Stomach smooth muscle (tissue), 2 donors: Measurements from ENCODE around the gene MYMX.
"Not testable (repeated sequence)": the region's sequence is repeated elsewhere in the genome, so short reads cannot be mapped to it uniquely, and the experiment has no call there.

ENCODE experiments used
- H3K27ac ChIP-seq: one replicate; pipeline ENCODE4 v1.7.0; 2013; ENCODE audit warnings: mild to moderate bottlenecking, low read length, inconsistent platforms
- H3K27me3 ChIP-seq, 2 donors: one replicate each; pipeline ENCODE4 v1.7.0; 2013; ENCODE audit warnings: low read length in 2 of 2; ENCODE audit not compliant: insufficient read depth in 2 of 2, control insufficient read depth in 1 of 2
- H3K36me3 ChIP-seq, 2 donors: one replicate each; pipeline ENCODE4 v1.7.0; 2013; ENCODE audit warnings: low read length in 2 of 2; ENCODE audit not compliant: control insufficient read depth in 2 of 2, insufficient read depth in 2 of 2
- H3K4me1 ChIP-seq: one replicate; pipeline ENCODE4 v1.7.0; 2013; ENCODE audit warnings: low read length; ENCODE audit not compliant: control insufficient read depth, insufficient read depth
- H3K4me3 ChIP-seq, 2 donors: one replicate each; pipeline ENCODE4 v1.7.0; 2013; ENCODE audit warnings: low read length in 2 of 2
- H3K9ac ChIP-seq, 2 donors: one replicate each; pipeline ENCODE4 v1.7.0; 2013; ENCODE audit warnings: low read length in 2 of 2, mild to moderate bottlenecking in 1 of 2
- H3K9me3 ChIP-seq, 2 donors: one replicate each; pipeline ENCODE4 v1.7.0; 2013; ENCODE audit warnings: low read length in 2 of 2; ENCODE audit not compliant: control insufficient read depth in 2 of 2
- donor health status: healthy.
- donor health status: Pancreatic carcinoma.

The MYMX gene

DNA sequence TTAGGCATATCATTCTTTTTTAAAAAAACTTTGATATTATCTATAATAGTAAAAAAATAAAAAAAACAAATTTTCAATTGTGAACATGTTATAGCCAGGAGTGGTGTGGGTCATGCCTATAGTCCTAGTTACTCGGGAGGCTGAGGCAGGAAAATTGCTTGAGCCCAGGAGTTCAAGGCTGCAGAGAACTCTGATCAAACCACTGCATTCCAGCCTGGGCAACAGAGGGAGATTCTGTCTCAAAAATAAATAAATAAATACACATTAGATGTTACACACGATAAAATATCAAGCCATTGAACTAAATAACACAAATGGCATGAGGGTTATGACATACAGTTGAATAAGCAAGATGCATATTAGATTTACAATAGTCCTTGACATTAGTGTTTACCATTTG, 27.9 kb upstream of the MYMX start:
- Histone ChIP-seq H3K4me1 (peaks cover 3% of the 10 kb centered on the region), H3K9ac (no peak overlapping the region), H3K9me3 (no peaks in the 10 kb centered on the region), H3K27me3 (no peaks in the 10 kb centered on the region), H3K36me3 (no peaks in the 10 kb centered on the region), H3K4me3 (no peak overlapping the region), H3K27ac (no peak overlapping the region)

- H3K4me3 ChIP-seq, result no peak overlapping the region
Observed at GRCh38 chr6:44189257-44189656, 27.5 kb upstream of the MYMX start.

DNA sequence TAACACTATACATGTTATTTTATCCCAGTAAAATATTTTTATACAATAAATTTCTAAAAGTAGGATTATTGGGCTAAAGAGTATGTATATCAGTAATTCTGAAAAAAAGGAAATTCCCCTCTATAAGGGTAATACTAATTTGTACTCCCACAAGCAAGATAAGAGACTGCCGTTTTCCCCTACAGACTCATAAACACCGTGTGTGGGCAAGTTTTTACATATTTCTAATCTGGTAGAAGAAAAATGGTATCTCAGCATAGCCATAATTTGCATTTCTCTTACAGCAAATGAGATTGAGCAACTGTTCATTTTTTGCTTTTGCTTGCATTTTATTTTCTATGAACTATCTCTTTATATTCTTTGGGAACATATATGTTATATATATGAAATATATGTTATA, 26.0 kb upstream of the MYMX start:
- no peak overlapping the region for H3K27ac ChIP-seq
- H3K36me3 ChIP-seq, result no peaks in the 10 kb centered on the region
- no peaks in the 10 kb centered on the region for H3K9me3 ChIP-seq
- H3K4me3 ChIP-seq, result no peak overlapping the region
- no peak overlapping the region for H3K9ac ChIP-seq
- H3K27me3 ChIP-seq, result no peaks in the 10 kb centered on the region
- H3K4me1 ChIP-seq, result peaks cover 3% of the 10 kb centered on the region

More at GRCh38 chr6:44189257-44189656, 27.5 kb upstream of the MYMX start:
- H3K9me3 ChIP-seq, result no peaks in the 10 kb centered on the region
- H3K36me3 ChIP-seq, result no peaks in the 10 kb centered on the region
- no peak overlapping the region for H3K27ac ChIP-seq
- no peaks in the 10 kb centered on the region for H3K27me3 ChIP-seq
- H3K9ac ChIP-seq, result no peak overlapping the region
- peaks cover 3% of the 10 kb centered on the region for H3K4me1 ChIP-seq

GRCh38 chr6:44192428-44193041, 24.2 kb upstream of the MYMX start:
- H3K27ac ChIP-seq, result no peak overlapping the region
- H3K36me3 ChIP-seq, result no peaks in the 10 kb centered on the region
- H3K4me3 ChIP-seq, result peak overlapping the region in 1 of 2 donors; percentile 12
- no peaks in the 10 kb centered on the region for H3K27me3 ChIP-seq
- peaks cover 3% of the 10 kb centered on the region for H3K4me1 ChIP-seq
- peak overlapping the region in 1 of 2 donors; percentile 36 for H3K9ac ChIP-seq
- H3K9me3 ChIP-seq, result no peaks in the 10 kb centered on the region

GRCh38 chr6:44193307-44193910, 23.3 kb upstream of the MYMX start:
- no peak overlapping the region for H3K27ac ChIP-seq
- H3K4me1 ChIP-seq, result peaks cover 3% of the 10 kb centered on the region
- no peaks in the 10 kb centered on the region for H3K27me3 ChIP-seq
- H3K36me3 ChIP-seq, result no peaks in the 10 kb centered on the region
- H3K9ac ChIP-seq, result no peak overlapping the region
- no peaks in the 10 kb centered on the region for H3K9me3 ChIP-seq
- H3K4me3 ChIP-seq, result no peak overlapping the region

DNA sequence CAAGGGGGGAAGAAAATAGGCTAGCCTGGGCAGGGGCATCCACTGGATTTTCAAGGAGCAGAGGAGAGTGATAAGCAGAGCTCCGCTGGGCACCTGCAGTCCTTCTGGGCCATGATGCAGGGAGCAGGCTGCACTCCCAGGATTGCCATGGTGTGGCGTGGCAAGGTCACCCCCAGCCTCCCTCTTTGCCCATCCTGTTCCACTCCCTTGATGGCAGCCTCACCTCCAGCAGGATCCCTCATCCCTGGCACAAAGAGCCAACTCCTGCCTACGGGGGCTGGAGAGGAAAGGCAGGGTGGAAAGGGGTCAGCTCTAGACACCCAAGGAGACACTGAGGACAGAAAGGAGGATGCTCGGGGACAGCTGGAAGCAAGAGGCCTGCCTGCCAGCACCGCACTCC, 22.4 kb upstream of the MYMX start:
- no peaks in the 10 kb centered on the region for H3K27me3 ChIP-seq
- no peaks in the 10 kb centered on the region for H3K9me3 ChIP-seq
- no peaks in the 10 kb centered on the region for H3K36me3 ChIP-seq
- H3K4me1 ChIP-seq, result peaks cover 3% of the 10 kb centered on the region
- H3K27ac ChIP-seq, result no peak overlapping the region
- H3K4me3 ChIP-seq, result no peak overlapping the region
- H3K9ac ChIP-seq, result no peak overlapping the region

DNA sequence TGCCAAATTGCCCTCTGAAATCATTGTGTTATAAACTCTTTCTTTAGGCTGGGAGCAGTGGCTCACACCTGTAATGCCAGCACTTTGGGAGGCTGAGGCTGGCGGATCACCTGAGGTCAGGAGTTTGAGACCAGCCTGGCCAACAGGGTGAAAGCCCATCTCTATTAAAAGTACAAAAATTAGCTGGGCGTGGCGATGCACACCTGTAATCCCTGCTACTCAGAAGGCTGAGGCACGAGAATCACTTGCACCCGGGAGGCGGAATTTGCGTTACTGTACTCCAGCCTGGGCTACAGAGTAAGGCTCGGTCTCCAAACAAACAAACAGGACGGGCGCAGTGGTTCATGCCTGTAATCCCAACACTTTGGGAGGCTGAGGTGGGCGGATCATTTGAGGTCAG, 20.4 kb upstream of the MYMX start:
- H3K9ac ChIP-seq, H3K27me3 ChIP-seq, H3K9me3 ChIP-seq, H3K4me1 ChIP-seq, H3K4me3 ChIP-seq, H3K27ac ChIP-seq, H3K36me3 ChIP-seq: not testable (repeated sequence)

DNA sequence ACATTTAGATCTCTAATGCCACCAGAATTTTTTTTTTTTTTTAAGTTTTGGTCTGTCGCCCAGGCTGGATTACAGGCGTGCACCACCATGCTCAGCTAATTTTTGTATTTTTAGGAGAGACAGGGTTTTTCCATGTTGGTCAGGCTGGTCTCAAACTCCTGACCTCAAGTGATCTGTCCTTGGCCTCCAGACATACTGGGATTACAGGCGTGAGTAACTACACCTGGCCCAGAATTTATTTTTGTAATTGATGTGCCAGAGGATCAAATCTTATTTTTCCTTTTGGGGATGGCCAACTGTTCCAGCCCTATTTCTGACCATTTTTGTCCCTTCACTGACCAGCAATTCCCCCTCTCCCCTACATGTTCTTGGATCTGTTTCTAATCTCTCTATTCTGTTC, 18.0 kb upstream of the MYMX start:
- Histone ChIP-seq H3K4me1 (no peaks in the 10 kb centered on the region), H3K36me3 (no peaks in the 10 kb centered on the region), H3K9ac (no peak overlapping the region), H3K27ac (no peak overlapping the region), H3K9me3 (no peaks in the 10 kb centered on the region), H3K27me3 (no peaks in the 10 kb centered on the region), H3K4me3 (no peak overlapping the region)

DNA sequence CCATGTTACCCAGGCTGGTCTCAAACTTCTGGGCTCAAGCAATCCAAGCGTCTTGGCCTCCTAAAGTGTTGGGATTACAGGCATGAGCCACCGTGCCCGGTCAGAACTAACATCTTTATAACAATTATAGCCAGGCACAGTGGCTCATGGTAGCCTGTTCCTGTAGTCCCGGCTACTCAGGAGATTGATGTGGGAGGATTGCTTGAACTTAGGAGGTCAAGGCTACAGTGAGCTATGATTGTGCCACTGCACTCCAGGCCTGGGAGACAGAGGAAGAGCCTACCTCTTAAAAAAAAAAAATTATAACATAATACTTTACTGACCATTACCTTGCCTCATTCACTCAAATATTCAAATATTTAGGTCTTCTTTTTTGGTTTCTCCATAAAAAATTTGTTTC, 16.8 kb upstream of the MYMX start:
- Histone ChIP-seq H3K27ac (no peak overlapping the region), H3K9me3 (no peaks in the 10 kb centered on the region), H3K4me1 (no peaks in the 10 kb centered on the region), H3K9ac (no peak overlapping the region), H3K36me3 (no peaks in the 10 kb centered on the region), H3K4me3 (no peak overlapping the region), H3K27me3 (no peaks in the 10 kb centered on the region)

DNA sequence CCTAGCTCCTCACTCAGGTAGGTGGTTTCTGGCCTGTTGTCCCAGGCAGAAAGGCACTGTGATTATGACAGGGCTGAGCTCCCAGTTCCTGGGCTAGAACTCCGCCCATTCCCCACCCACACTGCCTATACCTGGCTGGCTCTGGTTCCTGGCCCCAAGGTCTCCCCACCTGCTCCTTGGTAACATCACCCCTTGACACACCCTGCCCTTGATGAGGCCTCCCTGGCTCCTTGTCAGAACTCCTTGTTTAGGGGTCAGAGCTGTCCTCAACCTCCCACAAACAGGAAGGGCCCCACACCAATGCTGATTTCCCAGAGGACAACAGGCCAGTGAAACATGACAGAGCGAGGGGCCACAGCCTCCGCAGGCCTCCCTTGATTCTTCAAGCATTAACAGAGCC, 15.5 kb upstream of the MYMX start:
- Histone ChIP-seq H3K4me1 (no peaks in the 10 kb centered on the region), H3K9ac (no peak overlapping the region), H3K36me3 (no peaks in the 10 kb centered on the region), H3K9me3 (no peaks in the 10 kb centered on the region), H3K27ac (no peak overlapping the region), H3K27me3 (no peaks in the 10 kb centered on the region), H3K4me3 (no peak overlapping the region)

GRCh38 chr6:44201638-44202303, 15.0 kb upstream of the MYMX start:
- H3K9me3 ChIP-seq, result no peaks in the 10 kb centered on the region
- H3K9ac ChIP-seq, result no peak overlapping the region
- no peaks in the 10 kb centered on the region for H3K4me1 ChIP-seq
- H3K36me3 ChIP-seq, result no peaks in the 10 kb centered on the region
- H3K4me3 ChIP-seq, result no peak overlapping the region
- H3K27me3 ChIP-seq, result no peaks in the 10 kb centered on the region
- no peak overlapping the region for H3K27ac ChIP-seq
